Naive thymus-derived CD4-positive, alpha-beta T cell (primary cell): ENCODE data around the gene NDN. TPM values are rescaled to one million over a fixed set of nuclear protein-coding genes. Genes with fewer than 3 reads are reported as not detected.
A peak's percentile ranks its signal among the peaks of the same experiment; 100 is the strongest.

Experiments used
- ATAC-seq: fragments of 150-1000 bp; cut with Tn5 transposase; 2 replicates; pipeline ENCODE4 v1.10.0; 2021; ENCODE audit warnings: mild to moderate bottlenecking, moderate library complexity
- CTCF ChIA-PET: fragments of 350-600 bp; sonication (Branson Sonifier 250); formaldehyde crosslinking; loops from one replicate; lab custom pipeline; 2021; ENCODE audit warnings: antibody characterized with exemption; lab: Charles Lee
- POLR2A ChIA-PET: fragments of 350-600 bp; sonication (Branson Sonifier 250); formaldehyde crosslinking; loops from one replicate; lab custom pipeline; 2021; ENCODE audit warnings: antibody characterized with exemption, inconsistent platforms; lab: Charles Lee
- DNase-seq, 9 donors: peaks; one replicate each; pipeline versions ENCODE4 v3.0.0 to v3.0.0-alpha.2; 2020 to 2022; ENCODE audit warnings: mixed read lengths in 1 of 9
- H3K27ac ChIP-seq: one replicate; pipeline ENCODE4 v1.7.0; 2013; ENCODE audit warnings: mild to moderate bottlenecking, low read depth, low read length, moderate library complexity
- H3K27me3 ChIP-seq, 2 donors: one replicate each; pipeline ENCODE4 v1.7.0; 2013; ENCODE audit warnings: low read length in 2 of 2, mild to moderate bottlenecking in 2 of 2, moderate library complexity in 2 of 2; ENCODE audit not compliant: control insufficient read depth in 2 of 2, insufficient read depth in 2 of 2
- H3K36me3 ChIP-seq, 3 experiments: 1 replicate in 2 of 3; 2 replicates in 1 of 3; pipeline ENCODE4 v1.7.0; 2013; ENCODE audit warnings: low read length in 3 of 3, mild to moderate bottlenecking in 3 of 3, moderate library complexity in 1 of 3; ENCODE audit not compliant: insufficient read depth in 3 of 3, control insufficient read depth in 2 of 3
- H3K4me1 ChIP-seq, 2 donors: one replicate each; pipeline ENCODE4 v1.7.0; 2013; ENCODE audit warnings: low read length in 2 of 2, mild to moderate bottlenecking in 2 of 2, moderate library complexity in 1 of 2; ENCODE audit not compliant: control insufficient read depth in 2 of 2, insufficient read depth in 2 of 2
- H3K4me3 ChIP-seq: 2 replicates; pipeline ENCODE4 v1.7.0; 2013; ENCODE audit warnings: mild to moderate bottlenecking, low read length
- H3K9me3 ChIP-seq, 3 experiments: 1 replicate in 2 of 3; 2 replicates in 1 of 3; pipeline ENCODE4 v1.7.0; 2013; ENCODE audit warnings: low read length in 3 of 3; ENCODE audit not compliant: control insufficient read depth in 2 of 3
- H3K27ac Mint-ChIP-seq, 9 donors: one replicate each; pipeline ENCODE4 v1.8.0; 2020 to 2022; ENCODE audit warnings: mixed read lengths in 9 of 9, mild to moderate bottlenecking in 8 of 9, moderate library complexity in 5 of 9, inconsistent platforms in 2 of 9
- H3K27me3 Mint-ChIP-seq, 5 donors: one replicate each; pipeline ENCODE4 v1.8.0; 2021 to 2022; ENCODE audit warnings: mixed read lengths in 5 of 5, mild to moderate bottlenecking in 1 of 5
- H3K36me3 Mint-ChIP-seq, 5 donors: one replicate each; pipeline ENCODE4 v1.8.0; 2020 to 2022; ENCODE audit warnings: mixed read lengths in 5 of 5, mild to moderate bottlenecking in 3 of 5, inconsistent platforms in 1 of 5
- H3K4me1 Mint-ChIP-seq, 7 donors: one replicate each; pipeline ENCODE4 v1.8.0; 2020 to 2022; ENCODE audit warnings: mixed read lengths in 7 of 7, mild to moderate bottlenecking in 3 of 7, inconsistent platforms in 1 of 7
- H3K4me3 Mint-ChIP-seq, 10 donors: one replicate each; pipeline ENCODE4 v1.8.0; 2020 to 2022; ENCODE audit warnings: mild to moderate bottlenecking in 10 of 10, mixed read lengths in 10 of 10, moderate library complexity in 6 of 10, inconsistent platforms in 2 of 10
- H3K9me3 Mint-ChIP-seq, 11 donors: one replicate each; pipeline ENCODE4 v1.8.0; 2020 to 2022; ENCODE audit warnings: mixed read lengths in 11 of 11, mild to moderate bottlenecking in 4 of 11, inconsistent platforms in 1 of 11, moderate library complexity in 1 of 11
- intact Hi-C, 2 donors: fragments of 100-400 bp; cut with micrococcal nuclease; formaldehyde crosslinking; loops; one replicate each; pipeline ENCODE4 v1.15.1; 2023
- polyA plus RNA-seq, 2 donors: library from polyadenylated mRNA; unstranded; fragments of 300-500 nt; fragmentation: Illumina TruSeq; gene quantifications; one replicate each; pipeline ENCODE4 v1.2.3, GENCODE V29; 2021
- total RNA-seq, 6 experiments: library from RNA in 5 of 6; stranded (reverse) in 5 of 6; gene quantifications; 1 replicate in 5 of 6; 2 replicates in 1 of 6; pipeline ENCODE4 v1.2.3 and lab custom pipeline; 2021 to 2026

Gene NDN
- total and polyA plus RNA-seq, 7 experiments from 2014 or later: 0.21 to 2.8 (median 0.56) TPM; not detected in 3

GRCh38 chr15:23648920-23649515 lies 38.1 kb downstream of the NDN start:
- no peaks in the 10 kb centered on the region for H3K36me3 Mint-ChIP-seq
- intact Hi-C loops: no loop called here
- Histone ChIP-seq H3K4me1 (no peaks in the 10 kb centered on the region), H3K27me3 (no peaks in the 10 kb centered on the region), H3K36me3 (no peaks in the 10 kb centered on the region), H3K4me3 (no peak overlapping the region), H3K9me3 (no peaks in the 10 kb centered on the region), H3K27ac (no peak overlapping the region)
- no peaks in the 10 kb centered on the region for H3K4me1 Mint-ChIP-seq
- H3K27me3 Mint-ChIP-seq: peaks cover 5 to 20% (median 15%) of the 10 kb centered on the region in 5 donors
- ChIA-PET POLR2A (no interaction called here), CTCF (no interaction called here)
- no peaks in the 10 kb centered on the region for H3K9me3 Mint-ChIP-seq
- ATAC-seq (no peak), DNase-seq (peak in 1 of 9 donors; percentile 4)
- H3K4me3 Mint-ChIP-seq: no peak overlapping the region
- no peak overlapping the region for H3K27ac Mint-ChIP-seq

DNA sequence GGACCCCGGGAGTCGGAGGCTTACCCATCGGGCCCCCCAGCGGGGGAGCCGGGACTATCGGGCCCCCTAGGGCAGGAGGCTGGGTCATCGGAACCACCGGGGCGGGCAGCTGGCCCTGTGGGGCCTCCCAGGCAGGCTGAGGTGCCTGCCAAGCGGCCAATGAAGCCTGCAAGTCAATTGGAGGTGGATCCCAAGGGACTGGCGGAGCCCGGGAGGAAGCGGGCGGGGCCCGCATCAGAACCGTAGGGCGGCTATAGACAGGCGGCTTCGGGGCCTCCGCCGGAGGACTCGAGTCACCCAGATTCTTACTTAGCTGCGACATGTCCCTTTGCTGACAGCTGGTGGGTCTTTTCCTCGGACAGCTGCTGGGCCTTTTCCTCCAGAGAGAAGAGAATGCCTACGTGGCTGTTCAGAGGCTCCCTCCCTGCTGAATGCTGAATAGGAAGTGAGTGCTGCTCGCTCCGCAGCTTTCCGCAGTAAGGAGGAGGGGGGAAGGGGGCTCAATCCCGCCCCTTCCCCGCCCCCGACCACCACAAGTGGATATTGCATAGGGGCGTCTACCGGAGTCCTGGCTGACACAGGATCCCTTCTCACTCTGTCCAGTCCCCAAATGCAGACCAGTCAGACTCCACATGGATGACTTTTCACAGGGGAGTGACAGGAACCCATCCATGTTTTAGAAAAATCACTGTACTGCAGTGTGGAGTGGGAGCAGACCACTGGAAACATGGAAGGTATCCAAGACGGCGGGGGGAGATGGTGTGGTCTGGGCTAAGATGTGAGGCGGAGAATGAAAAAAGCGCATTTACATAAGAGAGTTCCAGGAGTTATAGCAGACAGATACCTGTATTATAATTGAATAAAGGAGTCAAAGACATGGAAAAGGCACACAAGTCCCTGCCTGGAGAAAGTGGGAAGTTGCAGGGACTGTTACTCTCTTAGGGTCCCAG lies 39.4 kb downstream of the NDN start, which contains the start of gene MAGEL2:
Gene MAGEL2, minus strand, starts transcription at position 447 of the 950 bp plus-strand sequence. Its CDS starts 125 bp downstream, at position 322.
- H3K9me3 ChIP-seq: no peaks in the 10 kb centered on the region
- no peaks in the 10 kb centered on the region for H3K4me1 ChIP-seq
- H3K27ac ChIP-seq: no peak within 1 kb of the TSS
- ChIA-PET POLR2A (no interaction called here), CTCF (no interaction called here)
- DNase-seq (no peak), ATAC-seq (no peak)
- no peaks in the 10 kb centered on the region for H3K4me1 Mint-ChIP-seq
- peaks cover 7 to 29% (median 16%) of the 10 kb centered on the region in 5 donors for H3K27me3 Mint-ChIP-seq
- intact Hi-C loops: no loop called here
- no peaks in the 10 kb centered on the region for H3K36me3 Mint-ChIP-seq
- H3K36me3 ChIP-seq: no peaks in the 10 kb centered on the region
- peak within 1 kb of the TSS in 1 of 10 donors; percentile 32 for H3K4me3 Mint-ChIP-seq
- no peak within 1 kb of the TSS for H3K4me3 ChIP-seq
- no peaks in the 10 kb centered on the region for H3K9me3 Mint-ChIP-seq
- no peak within 1 kb of the TSS for H3K27ac Mint-ChIP-seq
- no peaks in the 10 kb centered on the region for H3K27me3 ChIP-seq

DNA sequence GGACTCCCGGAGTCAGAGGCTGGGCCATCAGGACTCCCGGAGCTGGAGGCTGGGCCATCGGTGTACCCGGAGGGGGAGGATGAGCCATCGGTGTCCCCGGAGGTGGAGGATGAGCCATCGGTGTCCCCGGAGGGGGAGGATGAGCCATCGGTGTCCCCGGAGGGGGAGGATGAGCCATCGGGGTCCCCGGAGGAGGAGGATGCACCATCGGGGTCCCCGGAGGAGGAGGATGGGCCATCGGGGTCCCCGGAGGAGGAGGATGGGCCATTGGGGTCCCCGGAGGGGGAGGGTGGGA lies 40.2 kb downstream of the NDN start:
- Mint-ChIP-seq H3K4me3 (no peak overlapping the region), H3K36me3 (no peaks in the 10 kb centered on the region), H3K27me3 (peaks cover 7 to 33% (median 17%) of the 10 kb centered on the region in 5 donors), H3K27ac (no peak overlapping the region), H3K9me3 (no peaks in the 10 kb centered on the region), H3K4me1 (no peaks in the 10 kb centered on the region)
- Histone ChIP-seq H3K4me3 (no peak overlapping the region), H3K4me1 (no peaks in the 10 kb centered on the region), H3K27me3 (no peaks in the 10 kb centered on the region), H3K27ac (no peak overlapping the region), H3K9me3 (no peaks in the 10 kb centered on the region), H3K36me3 (no peaks in the 10 kb centered on the region)
- ATAC-seq: no peak
- CTCF ChIA-PET: no interaction called here
- DNase-seq: no peak
- POLR2A ChIA-PET: no interaction called here
- intact Hi-C loops: no loop called here

DNA sequence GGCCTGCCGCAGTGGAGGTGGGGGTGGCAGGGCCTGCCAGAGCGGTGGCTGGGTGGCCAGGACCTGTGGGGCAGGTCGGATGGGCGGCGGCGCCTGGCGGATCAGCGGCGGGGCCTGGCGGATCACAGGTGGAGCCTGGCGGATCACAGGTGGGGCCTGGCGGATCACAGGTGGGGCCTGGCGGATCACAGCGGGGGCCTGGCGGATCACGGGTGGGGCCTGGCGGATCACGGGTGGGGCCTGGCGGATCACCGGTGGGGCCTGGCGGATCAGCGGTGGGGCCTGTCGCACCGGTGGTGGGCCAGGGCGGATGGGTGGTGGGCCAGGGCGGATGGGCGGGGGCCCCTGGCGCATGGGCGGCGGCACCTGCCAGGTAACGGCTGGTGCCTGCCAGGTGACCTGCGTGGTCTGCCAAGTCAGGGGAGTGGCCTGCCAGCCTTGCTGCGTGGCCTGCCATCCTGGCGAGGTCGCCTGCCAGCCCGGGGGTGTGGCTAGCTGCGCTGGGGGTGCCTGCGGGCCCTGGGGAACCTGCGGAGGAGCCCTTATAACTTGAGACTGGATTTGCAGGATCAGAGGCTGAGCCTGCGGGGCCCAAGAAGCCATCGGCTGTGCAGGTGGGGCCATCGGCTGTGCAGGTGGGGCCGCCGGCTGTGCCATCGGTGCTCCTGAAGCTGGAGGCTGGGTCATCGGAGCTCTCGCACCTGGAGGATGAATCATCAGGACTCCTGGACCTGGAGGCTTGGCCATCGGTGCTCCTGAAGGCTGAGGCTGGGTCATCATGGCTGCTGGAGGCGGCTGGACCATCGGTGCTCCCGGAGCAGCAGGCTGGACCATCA lies 40.7 kb downstream of the NDN start:
- H3K4me3 Mint-ChIP-seq: no peak overlapping the region
- Histone ChIP-seq H3K27me3 (no peaks in the 10 kb centered on the region), H3K36me3 (no peaks in the 10 kb centered on the region), H3K4me3 (no peak overlapping the region), H3K4me1 (no peaks in the 10 kb centered on the region), H3K27ac (no peak overlapping the region), H3K9me3 (no peaks in the 10 kb centered on the region)
- peaks cover 0 to under 1% (median 0%) of the 10 kb centered on the region in 11 donors for H3K9me3 Mint-ChIP-seq
- H3K27ac Mint-ChIP-seq: no peak overlapping the region
- intact Hi-C loops: no loop called here
- ATAC-seq: no peak
- no peak for DNase-seq
- ChIA-PET CTCF (no interaction called here), POLR2A (no interaction called here)
- H3K27me3 Mint-ChIP-seq: peaks cover 7 to 33% (median 19%) of the 10 kb centered on the region in 5 donors
- H3K4me1 Mint-ChIP-seq: no peaks in the 10 kb centered on the region
- no peaks in the 10 kb centered on the region for H3K36me3 Mint-ChIP-seq

DNA sequence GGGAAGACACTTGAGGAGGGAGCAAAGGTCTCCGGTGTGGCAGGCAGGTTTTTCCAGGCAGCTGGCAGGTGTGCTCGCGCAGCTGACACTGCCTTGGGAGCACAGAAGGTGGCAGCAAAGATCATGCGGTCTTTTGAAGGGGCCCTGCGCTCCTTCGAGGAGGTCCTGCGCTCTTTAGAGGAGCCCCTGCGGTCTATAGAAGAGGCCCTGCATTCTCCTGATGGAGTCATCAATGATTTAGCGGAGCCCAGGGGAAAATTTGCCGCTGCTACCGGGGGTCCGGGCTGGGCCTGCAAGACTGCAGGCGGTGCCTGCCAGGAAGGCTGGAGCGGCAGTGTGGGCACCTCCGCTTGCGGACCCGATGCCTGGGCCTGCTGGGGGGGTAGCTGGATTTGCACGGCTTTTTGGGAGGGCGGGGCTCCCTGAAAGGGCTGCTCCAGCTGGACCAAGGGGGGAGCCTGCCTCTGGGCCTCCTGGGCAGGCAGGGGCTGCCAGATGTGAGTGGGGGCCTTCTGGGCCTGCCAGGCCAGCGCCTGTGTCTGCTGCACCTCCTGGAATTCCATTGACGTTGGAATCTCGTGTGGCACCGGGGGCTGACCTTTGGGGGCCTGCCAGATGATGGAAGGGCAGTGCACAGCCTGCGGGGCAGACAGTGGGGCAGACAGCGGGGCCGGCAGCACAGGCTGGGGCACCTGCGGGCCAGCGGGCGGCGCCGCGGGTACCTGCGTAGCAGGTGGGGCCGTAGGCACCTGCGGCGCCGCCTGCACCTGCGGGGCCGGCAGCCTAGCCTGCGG lies 41.5 kb downstream of the NDN start:
- Mint-ChIP-seq H3K4me1 (no peaks in the 10 kb centered on the region), H3K4me3 (peak overlapping the region in 1 of 10 donors; percentile 65), H3K36me3 (no peaks in the 10 kb centered on the region), H3K27me3 (peaks cover 7 to 33% (median 20%) of the 10 kb centered on the region in 5 donors), H3K9me3 (peaks cover 0 to 1% (median 0%) of the 10 kb centered on the region in 11 donors), H3K27ac (no peak overlapping the region)
- intact Hi-C loops: no loop called here
- Histone ChIP-seq H3K36me3 (no peaks in the 10 kb centered on the region), H3K4me3 (no peak overlapping the region), H3K27ac (no peak overlapping the region), H3K9me3 (no peaks in the 10 kb centered on the region), H3K27me3 (no peaks in the 10 kb centered on the region), H3K4me1 (no peaks in the 10 kb centered on the region)
- POLR2A ChIA-PET: no interaction called here
- CTCF ChIA-PET: no interaction called here
- ATAC-seq: no peak
- no peak for DNase-seq

DNA sequence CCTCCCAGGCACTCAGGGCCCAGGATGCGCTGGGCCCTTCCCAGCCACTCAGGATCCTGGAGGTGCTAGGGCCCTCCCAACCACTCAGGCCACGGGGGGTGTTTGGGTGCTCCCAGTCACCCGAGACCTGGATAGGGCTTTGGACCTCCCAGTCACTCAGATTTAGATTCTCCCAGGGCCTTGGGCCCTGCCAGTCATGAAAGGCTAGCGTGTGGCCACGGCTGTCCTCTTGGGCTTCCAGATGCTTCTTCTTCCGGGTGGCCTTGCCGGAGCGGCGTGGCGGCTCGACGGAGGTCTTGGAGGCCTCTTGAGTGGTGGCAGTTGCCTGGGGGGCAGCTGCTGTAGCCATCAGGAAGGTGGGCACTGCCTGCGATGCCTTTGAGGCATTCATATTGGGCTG lies 42.3 kb downstream of the NDN start:
- H3K27ac ChIP-seq: no peak overlapping the region
- ChIA-PET CTCF (no interaction called here), POLR2A (no interaction called here)
- no peaks in the 10 kb centered on the region for H3K4me1 Mint-ChIP-seq
- H3K36me3 ChIP-seq: no peaks in the 10 kb centered on the region
- H3K4me3 ChIP-seq: no peak overlapping the region
- H3K9me3 ChIP-seq: no peaks in the 10 kb centered on the region
- no peaks in the 10 kb centered on the region for H3K36me3 Mint-ChIP-seq
- DNase-seq (no peak), ATAC-seq (no peak)
- intact Hi-C loops: loop anchor here in 1 of 2 donors (5.0 kb wide), 1 partner anchor 1857 kb away; no protein-coding TSS in a partner anchor
- peaks cover 7 to 33% (median 20%) of the 10 kb centered on the region in 5 donors for H3K27me3 Mint-ChIP-seq
- H3K4me1 ChIP-seq: no peaks in the 10 kb centered on the region
- H3K27me3 ChIP-seq: no peaks in the 10 kb centered on the region
- no peak overlapping the region for H3K27ac Mint-ChIP-seq
- H3K4me3 Mint-ChIP-seq: peak overlapping the region in 1 of 10 donors; percentile 65
- H3K9me3 Mint-ChIP-seq: peaks cover 0 to 1% (median 0%) of the 10 kb centered on the region in 11 donors
